Stomach (tissue), 4 donors: ENCODE measurements around the gene CASKIN2.

Experiments
- EP300 ChIP-seq: sonication (generic); formaldehyde crosslinking; IDR thresholded peaks from one replicate; pipeline ENCODE4 v1.6.1; 2017; ENCODE audit warnings: antibody characterized with exemption
- POLR2A ChIP-seq, 4 donors: fragments of 450-650 bp; IDR thresholded peaks; one replicate each; pipeline ENCODE4 v1.6.1; 2016; ENCODE audit warnings: antibody characterized with exemption in 4 of 4, control low read depth in 2 of 4, mild to moderate bottlenecking in 1 of 4, moderate library complexity in 1 of 4
- TF ChIP-seq, protein P1 (sequence below), 7 experiments: fragments of 450-650 bp in 4 of 7; fragments of 200-600 bp in 3 of 7; sonication (generic) in 3 of 7; IDR thresholded peaks; one replicate each; pipeline ENCODE4 v1.5.1; 2016 to 2019; ENCODE audit warnings: antibody characterized with exemption in 7 of 7, control low read depth in 2 of 7, mild to moderate bottlenecking in 1 of 7

DNA sequence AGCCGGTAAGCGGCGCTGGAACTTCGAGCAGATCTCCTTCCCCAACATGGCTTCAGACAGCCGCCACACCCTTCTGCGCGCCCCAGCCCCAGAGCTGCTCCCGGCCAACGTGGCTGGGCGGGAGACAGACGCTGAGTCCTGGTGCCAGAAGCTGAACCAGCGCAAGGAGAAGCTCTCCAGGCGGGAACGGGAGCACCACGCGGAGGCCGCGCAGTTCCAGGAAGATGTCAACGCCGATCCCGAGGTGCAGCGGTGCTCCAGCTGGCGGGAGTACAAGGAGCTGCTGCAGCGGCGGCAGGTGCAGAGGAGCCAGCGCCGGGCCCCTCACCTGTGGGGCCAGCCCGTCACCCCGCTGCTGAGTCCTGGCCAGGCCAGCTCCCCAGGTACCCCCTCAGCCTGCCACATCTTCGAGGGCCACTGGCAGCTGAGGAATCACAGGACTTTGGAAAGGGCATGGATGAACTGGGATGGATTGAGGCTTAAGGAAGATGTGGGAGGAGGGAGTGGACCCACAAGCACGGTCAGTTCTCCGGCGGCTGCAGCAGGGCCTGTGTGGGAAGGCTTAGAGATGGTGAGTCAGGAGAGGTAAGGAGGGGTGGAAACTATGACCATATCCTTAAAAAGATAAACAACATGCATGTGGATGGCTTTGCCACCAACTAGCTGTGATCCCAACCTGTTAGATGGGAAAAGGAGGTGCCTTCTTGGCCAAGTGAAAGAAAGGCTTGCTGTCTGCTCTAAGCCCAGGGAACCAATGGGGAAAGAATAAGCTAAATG lies 6.8 kb upstream of the CASKIN2 start:
- TF ChIP-seq, protein P1, sequence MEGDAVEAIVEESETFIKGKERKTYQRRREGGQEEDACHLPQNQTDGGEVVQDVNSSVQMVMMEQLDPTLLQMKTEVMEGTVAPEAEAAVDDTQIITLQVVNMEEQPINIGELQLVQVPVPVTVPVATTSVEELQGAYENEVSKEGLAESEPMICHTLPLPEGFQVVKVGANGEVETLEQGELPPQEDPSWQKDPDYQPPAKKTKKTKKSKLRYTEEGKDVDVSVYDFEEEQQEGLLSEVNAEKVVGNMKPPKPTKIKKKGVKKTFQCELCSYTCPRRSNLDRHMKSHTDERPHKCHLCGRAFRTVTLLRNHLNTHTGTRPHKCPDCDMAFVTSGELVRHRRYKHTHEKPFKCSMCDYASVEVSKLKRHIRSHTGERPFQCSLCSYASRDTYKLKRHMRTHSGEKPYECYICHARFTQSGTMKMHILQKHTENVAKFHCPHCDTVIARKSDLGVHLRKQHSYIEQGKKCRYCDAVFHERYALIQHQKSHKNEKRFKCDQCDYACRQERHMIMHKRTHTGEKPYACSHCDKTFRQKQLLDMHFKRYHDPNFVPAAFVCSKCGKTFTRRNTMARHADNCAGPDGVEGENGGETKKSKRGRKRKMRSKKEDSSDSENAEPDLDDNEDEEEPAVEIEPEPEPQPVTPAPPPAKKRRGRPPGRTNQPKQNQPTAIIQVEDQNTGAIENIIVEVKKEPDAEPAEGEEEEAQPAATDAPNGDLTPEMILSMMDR (IDR thresholded peaks at IDR 0.05), result no peak
- TF ChIP-seq POLR2A (IDR thresholded peaks at IDR 0.05), result no peak
- TF ChIP-seq EP300, result no peak
